HG03097 (cell line): ENCODE data around the gene DLG2.

Experiments used
- ATAC-seq: cut with Tn5 transposase; IDR thresholded peaks from one replicate; pipeline ENCODE4 v1.9.1; 2021; ENCODE audit not compliant: unreplicated experiment, low FRiP score

The DLG2 gene

GRCh38 chr11:84212468-84213390 lies 1414.4 kb downstream of the DLG2 start:
- no peak for ATAC-seq

- ATAC-seq: no peak
These were observed 1415.2 kb downstream of the DLG2 start for GRCh38 chr11:84211896-84212295.

- ATAC-seq: no peak
These were observed 1432.4 kb downstream of the DLG2 start for GRCh38 chr11:84194696-84195095.

- no peak for ATAC-seq
These were observed 1433.4 kb downstream of the DLG2 start for GRCh38 chr11:84193706-84194105.

- no peak for ATAC-seq
These were observed 1438.6 kb downstream of the DLG2 start for GRCh38 chr11:84188521-84188920.

- no peak for ATAC-seq
These were observed 1454.1 kb downstream of the DLG2 start for GRCh38 chr11:84173078-84173477.

GRCh38 chr11:84165139-84165538 lies 1462.0 kb downstream of the DLG2 start:
- no peak for ATAC-seq

GRCh38 chr11:84164728-84165127 lies 1462.4 kb downstream of the DLG2 start:
- no peak for ATAC-seq

GRCh38 chr11:84163116-84163515 lies 1464.0 kb downstream of the DLG2 start:
- ATAC-seq: no peak

- no peak for ATAC-seq
These were observed 1469.5 kb downstream of the DLG2 start for GRCh38 chr11:84157639-84158038.

- ATAC-seq: no peak
These were observed 1480.3 kb downstream of the DLG2 start for GRCh38 chr11:84146826-84147225.

- ATAC-seq: no peak
These were observed 1481.4 kb downstream of the DLG2 start for GRCh38 chr11:84145616-84146185.

- ATAC-seq: no peak
These were observed 1482.6 kb downstream of the DLG2 start for GRCh38 chr11:84144531-84144930.

GRCh38 chr11:84142411-84142810 lies 1484.7 kb downstream of the DLG2 start:
- ATAC-seq: no peak

- ATAC-seq: no peak
These were observed 1486.6 kb downstream of the DLG2 start for GRCh38 chr11:84140386-84141169.

- ATAC-seq: no peak
These were observed 1489.2 kb downstream of the DLG2 start for GRCh38 chr11:84137960-84138359.

GRCh38 chr11:84137505-84137904 lies 1489.6 kb downstream of the DLG2 start:
- ATAC-seq: no peak

GRCh38 chr11:84136926-84137325 lies 1490.2 kb downstream of the DLG2 start:
- no peak for ATAC-seq

- no peak for ATAC-seq
These were observed 1496.3 kb downstream of the DLG2 start for GRCh38 chr11:84130646-84131427.

GRCh38 chr11:84129961-84130576 lies 1497.1 kb downstream of the DLG2 start:
- ATAC-seq: no peak
